NT2/D1 (cell line): Measurements from ENCODE around the gene HOXB6.
A peak's percentile ranks its signal among the peaks of the same experiment; 100 is the strongest.

Experiments used
- DNase-seq: peaks from one replicate; pipeline ENCODE4 v3.0.0-alpha.2; 2011; ENCODE audit warnings: low read depth, low spot score
- H3K27me3 ChIP-seq: 2 replicates; pipeline ENCODE4 v1.6.0; 2011; ENCODE audit warnings: mild to moderate bottlenecking; ENCODE audit not compliant: insufficient read length, insufficient read depth
- H3K36me3 ChIP-seq: 2 replicates; pipeline ENCODE4 v1.6.1; 2011; ENCODE audit warnings: mild to moderate bottlenecking, low read length, mixed read lengths; ENCODE audit not compliant: insufficient read depth, insufficient read length
- H3K4me1 ChIP-seq: 2 replicates; pipeline ENCODE4 v1.5.1; 2011; ENCODE audit not compliant: insufficient read depth, insufficient read length
- H3K4me3 ChIP-seq: 2 replicates; pipeline ENCODE4 v1.5.1; 2011; ENCODE audit warnings: low read depth; ENCODE audit not compliant: insufficient read length
- H3K9ac ChIP-seq: 2 replicates; pipeline ENCODE4 v1.6.0; 2011; ENCODE audit warnings: low read depth; ENCODE audit not compliant: insufficient read length
- H3K9me3 ChIP-seq: 2 replicates; pipeline ENCODE4 v1.5.1; 2011; ENCODE audit warnings: mild to moderate bottlenecking, low read length; ENCODE audit not compliant: insufficient read depth
- SUZ12 ChIP-seq: IDR thresholded peaks from 2 replicates; pipeline ENCODE4 v1.6.1; 2011; ENCODE audit not compliant: insufficient read length, insufficient read depth; ENCODE audit errors: extremely low read depth
- YY1 ChIP-seq: IDR thresholded peaks from 2 replicates; pipeline ENCODE4 v1.6.1; 2011; ENCODE audit not compliant: insufficient read length, insufficient read depth
- ZNF274 ChIP-seq: IDR thresholded peaks from 2 replicates; pipeline ENCODE4 v1.6.1; 2011; ENCODE audit warnings: mild to moderate bottlenecking, low read depth, low read length

Gene HOXB6

DNA sequence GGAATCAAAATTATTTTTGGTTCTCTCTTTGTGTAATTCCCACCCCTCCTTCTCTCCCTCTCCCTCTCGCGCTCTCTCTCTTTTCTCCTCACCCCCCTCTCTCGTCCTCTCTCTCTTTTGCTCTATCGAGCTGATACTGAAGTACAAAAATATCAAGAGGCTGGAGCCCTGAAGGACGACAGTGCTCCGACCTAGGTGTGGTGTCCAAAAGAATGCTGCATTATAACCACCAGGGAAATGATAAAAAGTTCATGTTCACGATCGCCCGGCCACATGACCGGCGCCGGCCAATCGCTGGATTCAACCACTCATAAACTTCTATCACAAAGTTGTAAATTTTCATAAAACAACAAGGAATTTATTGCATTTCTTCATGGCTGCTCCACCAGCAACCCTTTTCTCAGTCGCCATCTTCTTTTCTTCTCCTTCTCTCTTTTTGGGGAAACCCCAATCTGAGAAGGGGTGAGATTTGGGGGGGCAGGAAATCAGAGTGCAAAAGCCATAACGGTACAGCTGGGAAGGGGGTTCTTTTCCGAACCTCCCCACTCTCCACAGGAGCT is at the start of gene HOXB6:
Gene HOXB6 (minus strand): TSS at position 217 of the 560 bp plus-strand sequence. CDS start 6,836 bp downstream, outside the sequence.
- H3K9me3 ChIP-seq, result no peaks in the 10 kb centered on the region
- no peak within 1 kb of the TSS for H3K4me3 ChIP-seq
- DNase-seq, result no peak

DNA sequence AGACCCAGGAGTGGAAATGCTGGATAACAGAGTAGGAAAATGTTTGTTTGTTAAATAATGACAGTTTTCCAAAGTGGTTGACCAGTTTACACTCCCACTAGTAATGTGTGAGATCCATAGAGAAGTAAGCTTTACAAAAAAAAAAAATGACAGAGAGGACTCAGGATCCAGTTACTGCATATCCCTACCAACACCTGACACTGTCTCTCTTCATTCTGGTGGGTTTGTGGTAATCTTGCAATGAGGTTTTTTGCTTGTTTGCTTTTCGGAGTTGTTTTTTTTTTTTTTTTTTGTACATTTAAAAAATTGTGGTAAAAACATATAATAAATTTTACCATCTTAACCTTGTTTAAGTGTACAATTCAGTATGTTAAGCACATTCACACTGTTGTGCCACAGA is 45.0 kb upstream of the HOXB6 start:
- Histone ChIP-seq H3K4me3 (no peak overlapping the region), H3K9me3 (no peaks in the 10 kb centered on the region), H3K9ac (no peak overlapping the region), H3K27me3 (peaks cover 5% of the 10 kb centered on the region), H3K4me1 (peaks cover 4% of the 10 kb centered on the region), H3K36me3 (no peaks in the 10 kb centered on the region)
- DNase-seq, result no peak
- no peak for TF ChIP-seq ZNF274
- no peak for TF ChIP-seq SUZ12
- TF ChIP-seq YY1, result no peak

More for the DNA sequence above, at the start of gene HOXB6:
- TF ChIP-seq YY1, result no peak
- peak; percentile 35 for TF ChIP-seq SUZ12
- no peak for TF ChIP-seq ZNF274
- Histone ChIP-seq H3K36me3 (no peaks in the 10 kb centered on the region), H3K9ac (no peak within 1 kb of the TSS), H3K27me3 (peaks cover 99% of the 10 kb centered on the region), H3K4me1 (peaks cover 6% of the 10 kb centered on the region)

DNA sequence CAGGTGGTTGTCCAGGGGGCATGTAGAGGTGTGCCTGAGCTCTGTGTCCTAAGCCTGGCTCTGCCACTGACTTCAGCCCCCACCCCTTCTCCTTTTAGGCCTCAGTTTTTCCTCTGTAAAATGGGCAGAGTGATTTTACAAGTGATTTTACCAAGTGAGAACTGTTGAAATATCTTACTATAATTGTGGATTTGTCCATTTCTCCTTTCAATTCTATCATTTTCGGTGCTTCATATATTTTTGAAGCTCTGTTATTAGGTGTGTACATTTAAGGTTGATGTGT is 43.1 kb upstream of the HOXB6 start:
- no peak for TF ChIP-seq YY1
- no peak for TF ChIP-seq SUZ12
- no peak for DNase-seq
- Histone ChIP-seq H3K27me3 (peaks cover 5% of the 10 kb centered on the region), H3K4me1 (peaks cover 5% of the 10 kb centered on the region), H3K4me3 (peak overlapping the region; percentile 77), H3K9ac (peak overlapping the region; percentile 93), H3K36me3 (peaks cover 8% of the 10 kb centered on the region), H3K9me3 (no peaks in the 10 kb centered on the region)

- Histone ChIP-seq H3K27me3 (peaks cover 5% of the 10 kb centered on the region), H3K4me1 (peaks cover 8% of the 10 kb centered on the region), H3K36me3 (peaks cover 13% of the 10 kb centered on the region), H3K9me3 (peaks cover 4% of the 10 kb centered on the region; the same call in 1 of the 2 replicates), H3K9ac (peak overlapping the region; percentile 93), H3K4me3 (peak overlapping the region; percentile 77)
- TF ChIP-seq ZNF274, result no peak
- TF ChIP-seq YY1, result no peak
- no peak for DNase-seq
Observed at GRCh38 chr17:48647103-48647962, 42.5 kb upstream of the HOXB6 start.

GRCh38 chr17:48646183-48647102 is 41.7 kb upstream of the HOXB6 start:
- no peak for DNase-seq
- TF ChIP-seq YY1 (no peak), SUZ12 (no peak), ZNF274 (no peak)
- Histone ChIP-seq H3K9me3 (peaks cover 5% of the 10 kb centered on the region; the same call in 1 of the 2 replicates), H3K36me3 (peaks cover 21% of the 10 kb centered on the region), H3K9ac (peak overlapping the region; percentile 93), H3K4me3 (peak overlapping the region; percentile 77), H3K4me1 (peaks cover 8% of the 10 kb centered on the region), H3K27me3 (peaks cover 5% of the 10 kb centered on the region)

- Histone ChIP-seq H3K27me3 (peaks cover 5% of the 10 kb centered on the region), H3K4me3 (peak overlapping the region; percentile 77), H3K36me3 (peaks cover 23% of the 10 kb centered on the region), H3K4me1 (peaks cover 8% of the 10 kb centered on the region), H3K9ac (peak overlapping the region; percentile 93), H3K9me3 (peaks cover 5% of the 10 kb centered on the region; the same call in 1 of the 2 replicates)
- DNase-seq, result no peak
- no peak for TF ChIP-seq YY1
- TF ChIP-seq SUZ12, result no peak
- TF ChIP-seq ZNF274, result no peak
Observed at GRCh38 chr17:48645639-48646182, 40.9 kb upstream of the HOXB6 start.
